DOHH2 (cell line): ENCODE results near the gene PRDM10.

Experiments used
- CTCF ChIP-seq: fragments of 200-600 bp; sonication (generic); IDR thresholded peaks from one replicate; pipeline ENCODE4 v1.5.1; 2014; ENCODE audit warnings: antibody characterized with exemption, mild to moderate bottlenecking, low read depth, low read length; ENCODE audit not compliant: poor library complexity, severe bottlenecking
- EZH2phosphoT487 ChIP-seq: fragments of 200-600 bp; sonication (generic); IDR thresholded peaks from 2 replicates; pipeline ENCODE4 v1.6.1; 2017; ENCODE audit warnings: borderline replicate concordance, mild to moderate bottlenecking, antibody characterized with exemption, low read length, moderate library complexity, mixed read lengths

GRCh38 chr11:129855086-129855485, 147.5 kb downstream of the PRDM10 start:
- TF ChIP-seq CTCF (no peak), EZH2phosphoT487 (no peak)
